ENCODE results near the gene MAFG. TPM values are rescaled to one million over a fixed set of nuclear protein-coding genes. Genes with fewer than 3 reads are reported as not detected.

The MAFG gene
- total RNA-seq, 1 experiment from 2014 or later: 31.4 TPM

DNA sequence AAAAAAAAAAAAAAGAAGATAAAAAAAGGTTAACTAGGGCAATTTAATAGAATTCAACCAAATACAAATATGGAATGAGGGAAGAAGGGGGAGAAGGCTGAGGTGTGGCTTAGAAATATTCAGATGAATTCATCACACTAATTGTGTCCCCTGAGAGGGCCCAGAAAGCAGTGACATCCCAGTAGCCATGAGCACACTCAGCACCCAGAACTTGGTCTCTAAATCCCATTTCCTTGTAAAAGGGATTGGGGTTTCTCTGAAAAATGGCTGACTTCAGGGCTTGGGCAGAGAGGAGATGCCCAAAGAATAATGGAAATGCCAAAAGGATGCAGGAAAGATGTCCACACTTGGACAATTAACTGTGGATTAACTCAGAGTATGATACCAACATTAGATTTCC lies 45.9 kb upstream of the MAFG start:
- no peak for TF ChIP-seq CTCF (conservative IDR thresholded peaks at IDR 0.05)
- Mint-ChIP-seq H3K9me3 (peaks cover 23 to 24% of the 10 kb centered on the region in 2 experiments), H3K27me3 (ENCODE audit: low read depth) (peaks cover 76% of the 10 kb centered on the region), H3K4me1 (peaks cover 6 to 8% of the 10 kb centered on the region in 2 experiments; a peak in 3 of 4 replicates), H3K36me3 (ENCODE audit: insufficient read depth in 1 of 3, low read depth in 3 of 3) (peaks cover 0 to 2% (median 0%) of the 10 kb centered on the region in 3 experiments; a peak in 3 of 7 replicates), H3K27ac (no peak overlapping the region), H3K4me3 (no peak overlapping the region)
- H4K91ac ChIP-seq (ENCODE audit: insufficient read length, low read depth, low read length): no peak overlapping the region
- H3K79me2 ChIP-seq (ENCODE audit: insufficient read depth, low read length): no peaks in the 10 kb centered on the region
- no peak overlapping the region for H4K5ac ChIP-seq (ENCODE audit: insufficient read length, low read depth, low read length)
- no peak overlapping the region for H2BK12ac ChIP-seq (ENCODE audit: insufficient read length, low read depth, low read length)
- H3K27ac ChIP-seq (ENCODE audit: insufficient read length, low read depth, low read length): no peak overlapping the region
- peaks cover 3% of the 10 kb centered on the region for H3K27me3 ChIP-seq (ENCODE audit: insufficient read depth, low read length)
- H3K56ac ChIP-seq (ENCODE audit: insufficient read length, low read depth, low read length): no peak overlapping the region
- H4K20me1 ChIP-seq (ENCODE audit: control insufficient read depth, insufficient read depth, insufficient read length): no peaks in the 10 kb centered on the region
- no peaks in the 10 kb centered on the region for H3K79me1 ChIP-seq (ENCODE audit: insufficient read depth, low read depth, low read length, poor library complexity, severe bottlenecking)
- no peak for DNase-seq
- no peak overlapping the region for H3K4ac ChIP-seq (ENCODE audit: low read depth, low read length)
- no peak overlapping the region for H2BK20ac ChIP-seq (ENCODE audit: low read depth, low read length, poor library complexity, severe bottlenecking)
- H3K18ac ChIP-seq (ENCODE audit: insufficient read length, low read depth, low read length): no peak overlapping the region
- no peak overlapping the region for H2AK5ac ChIP-seq (ENCODE audit: insufficient read length, low read length)
- no peaks in the 10 kb centered on the region for H3K9me3 ChIP-seq (ENCODE audit: control insufficient read depth, low read depth, low read length)
- H3T11ph ChIP-seq (ENCODE audit: low read length): no peak overlapping the region
- no peaks in the 10 kb centered on the region for H3K4me1 ChIP-seq (ENCODE audit: insufficient read depth, low read length)
- H2AFZ ChIP-seq (ENCODE audit: low read length): no peak overlapping the region
- no peak overlapping the region for H3K23ac ChIP-seq (ENCODE audit: insufficient read length, low read depth, low read length)
- H3K9ac ChIP-seq (ENCODE audit: extremely low read depth, insufficient read length, low read length): no peak overlapping the region
- H2BK120ac ChIP-seq (ENCODE audit: low read depth, low read length, poor library complexity, severe bottlenecking): no peak overlapping the region
- no peak overlapping the region for H3K4me2 ChIP-seq (ENCODE audit: insufficient read depth, insufficient read length, low read length)
- no peak overlapping the region for H2BK5ac ChIP-seq (ENCODE audit: insufficient read length, low read length)
- peaks cover 12% of the 10 kb centered on the region for H3K23me2 ChIP-seq (ENCODE audit: insufficient read length, low read depth, low read length, poor library complexity, severe bottlenecking)
- no peak overlapping the region for H4K8ac ChIP-seq (replicated peaks; ENCODE audit: insufficient read length, low read depth, low read length)
- H2BK15ac ChIP-seq (ENCODE audit: low read depth, low read length): no peak overlapping the region
- no peak overlapping the region for H3K14ac ChIP-seq (ENCODE audit: insufficient read depth, low read length)

All from H9 (cell line).